GM19099 (cell line): ENCODE data around the gene ARFGEF3.

Experiments
- POLR2A ChIP-seq: IDR thresholded peaks from 3 replicates; pipeline ENCODE4 v1.6.1; 2011; ENCODE audit warnings: low read depth; ENCODE audit not compliant: insufficient read length; ENCODE audit errors: extremely low read depth

The ARFGEF3 gene

DNA sequence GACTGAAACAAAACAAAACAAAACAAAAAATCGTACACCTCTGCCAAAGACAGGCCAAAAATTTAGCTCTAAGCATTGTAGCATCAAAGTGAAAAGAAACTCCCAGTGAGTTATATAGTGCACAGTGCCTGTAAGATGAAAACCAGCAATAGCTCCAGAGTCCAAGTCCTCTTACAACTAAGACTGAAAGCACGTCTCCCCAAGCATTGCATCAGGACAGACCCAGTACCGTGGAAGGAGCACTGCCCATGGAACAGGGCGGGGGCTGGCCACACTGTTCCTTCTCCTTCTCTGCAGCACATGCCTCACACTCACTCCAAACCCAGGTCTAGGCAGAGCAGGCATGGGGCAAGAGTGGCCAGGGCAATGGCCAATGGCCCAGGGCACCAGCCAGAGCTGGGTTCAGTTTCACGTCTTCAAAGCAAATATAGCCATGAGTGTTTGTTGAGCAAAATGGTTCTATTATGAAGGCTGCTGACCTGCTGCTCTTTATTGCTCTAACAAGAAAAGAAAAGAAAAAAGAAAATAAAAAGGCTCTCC, 128.8 kb downstream of the ARFGEF3 start:
- TF ChIP-seq POLR2A, result no peak

DNA sequence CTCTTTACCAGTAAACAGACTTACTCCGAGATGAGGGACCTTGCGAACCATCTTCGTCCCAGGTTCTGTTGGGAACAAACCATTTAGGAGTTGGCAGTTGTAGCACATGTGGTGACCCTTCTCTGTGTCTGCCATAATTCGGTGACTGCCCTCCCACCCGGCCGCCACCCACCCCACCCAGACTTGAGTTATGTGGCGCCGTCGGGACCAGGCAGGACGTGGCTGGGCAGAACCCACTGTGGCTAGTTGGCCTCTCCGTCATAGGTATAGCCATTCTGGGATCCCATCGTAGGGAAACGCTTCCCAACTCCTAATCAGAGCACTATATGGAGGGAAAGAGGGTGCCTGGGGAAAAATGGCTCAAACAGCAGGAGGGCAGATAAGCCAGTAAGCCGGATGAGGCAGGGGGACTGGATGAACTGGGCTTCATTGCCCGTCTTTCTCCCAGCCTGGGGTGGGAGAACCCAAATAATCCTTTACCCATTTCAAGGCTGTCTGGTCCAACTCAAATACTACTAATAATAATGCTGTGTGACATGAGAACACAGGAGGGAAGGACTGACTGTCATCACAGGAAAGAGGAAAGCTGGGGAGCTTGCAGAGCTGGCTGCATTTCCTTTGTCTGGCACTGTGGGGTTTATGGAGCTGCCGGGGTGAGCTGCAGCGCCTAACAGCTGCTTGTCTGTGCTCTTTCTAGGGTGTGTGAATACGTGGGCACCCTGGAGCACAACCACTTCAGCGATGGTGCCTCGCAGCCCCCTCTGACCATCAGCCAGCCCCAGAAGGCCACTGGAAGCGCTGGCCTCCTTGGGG, 129.5 kb downstream of the ARFGEF3 start:
- TF ChIP-seq POLR2A, result no peak

DNA sequence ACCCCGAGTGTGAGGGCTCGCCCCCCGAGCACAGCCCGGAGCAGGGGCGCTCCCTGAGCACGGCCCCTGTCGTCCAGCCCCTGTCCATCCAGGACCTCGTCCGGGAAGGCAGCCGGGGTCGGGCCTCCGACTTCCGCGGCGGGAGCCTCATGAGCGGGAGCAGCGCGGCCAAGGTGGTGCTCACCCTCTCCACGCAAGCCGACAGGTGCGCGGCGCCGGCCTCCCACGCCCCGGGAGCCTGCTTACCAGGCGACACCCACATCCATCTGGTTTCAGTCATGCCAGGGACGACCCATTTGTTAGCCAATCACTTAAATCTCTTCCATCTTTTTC, 130.1 kb downstream of the ARFGEF3 start:
- TF ChIP-seq POLR2A, result no peak

DNA sequence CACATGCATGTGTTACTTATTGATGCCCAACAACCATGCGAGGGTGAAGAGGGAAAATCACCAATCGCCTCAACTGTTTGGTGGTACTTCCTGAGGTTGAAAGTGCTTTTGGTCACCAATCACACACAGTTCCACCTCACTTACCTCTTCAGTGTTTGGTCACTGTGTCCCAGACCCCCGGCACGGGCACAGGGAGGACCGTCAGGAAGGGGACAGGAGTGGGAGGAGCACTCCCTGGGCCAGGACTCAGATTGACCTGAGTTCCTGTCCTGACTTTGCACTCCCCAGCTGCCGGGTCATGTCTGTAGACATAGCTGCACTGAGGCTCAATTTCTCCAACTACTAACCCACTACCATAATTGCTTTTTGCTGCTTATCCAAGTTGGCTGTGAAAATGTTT, 130.7 kb downstream of the ARFGEF3 start:
- TF ChIP-seq POLR2A, result no peak

DNA sequence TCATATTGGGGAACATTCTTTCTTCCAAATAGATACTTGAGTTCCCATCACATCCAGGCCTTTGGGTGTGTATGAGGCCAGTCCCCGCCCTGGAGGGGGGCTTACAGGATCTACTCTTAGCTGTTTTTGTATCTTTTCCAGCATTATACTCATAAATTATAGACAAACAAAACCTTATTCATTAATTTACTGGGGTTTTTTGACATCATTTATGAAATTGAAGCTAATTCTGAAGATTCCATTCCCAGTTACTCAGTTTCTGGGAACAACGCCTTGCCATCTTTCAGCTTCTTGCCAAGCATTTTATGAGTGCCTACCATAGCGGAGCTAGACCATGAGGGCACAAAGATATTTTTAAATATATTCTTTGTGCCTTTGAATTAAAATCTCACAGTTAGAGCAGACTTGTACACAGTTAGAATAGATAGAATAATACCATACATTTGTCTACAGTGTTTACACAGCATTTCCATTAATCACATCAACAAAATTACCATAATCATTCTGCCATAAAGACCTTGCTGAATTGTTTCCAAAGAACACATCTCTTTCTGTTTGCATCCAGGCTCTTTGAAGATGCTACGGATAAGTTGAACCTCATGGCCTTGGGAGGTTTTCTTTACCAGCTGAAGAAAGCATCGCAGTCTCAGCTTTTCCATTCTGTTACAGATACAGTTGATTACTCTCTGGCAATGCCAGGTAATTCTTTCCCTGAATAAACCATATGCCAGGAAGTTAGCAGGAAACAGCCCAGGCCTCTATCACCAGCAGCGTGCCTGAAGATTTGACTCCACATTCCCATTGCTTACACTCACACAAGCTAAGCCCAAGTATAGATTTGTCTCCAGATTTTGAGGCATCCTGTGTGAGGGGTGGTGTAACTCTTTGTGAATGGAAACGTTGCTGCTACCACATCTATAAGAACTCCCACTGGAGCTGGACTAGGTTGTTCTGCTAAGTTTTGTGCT, 132.0 kb downstream of the ARFGEF3 start:
- TF ChIP-seq POLR2A, result no peak

DNA sequence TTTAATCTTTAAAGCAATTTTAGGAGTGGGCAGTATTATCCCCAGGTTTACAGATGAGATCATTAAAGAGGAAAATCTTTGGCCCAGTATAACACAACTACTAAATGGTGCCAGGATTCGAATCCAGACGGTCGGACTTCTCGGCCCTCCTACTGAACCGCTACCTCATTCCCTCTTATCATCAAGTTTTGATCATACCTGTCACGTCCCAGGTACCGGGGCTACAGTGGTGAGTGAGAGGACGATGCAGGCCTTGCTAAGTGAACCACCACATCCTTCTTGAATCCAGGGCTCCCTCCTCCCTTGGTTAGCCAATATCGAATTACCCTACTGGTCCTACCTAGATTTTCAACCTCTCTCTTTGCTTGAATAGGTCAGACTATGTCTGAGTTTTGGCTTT, 134.6 kb downstream of the ARFGEF3 start:
- no peak for TF ChIP-seq POLR2A

DNA sequence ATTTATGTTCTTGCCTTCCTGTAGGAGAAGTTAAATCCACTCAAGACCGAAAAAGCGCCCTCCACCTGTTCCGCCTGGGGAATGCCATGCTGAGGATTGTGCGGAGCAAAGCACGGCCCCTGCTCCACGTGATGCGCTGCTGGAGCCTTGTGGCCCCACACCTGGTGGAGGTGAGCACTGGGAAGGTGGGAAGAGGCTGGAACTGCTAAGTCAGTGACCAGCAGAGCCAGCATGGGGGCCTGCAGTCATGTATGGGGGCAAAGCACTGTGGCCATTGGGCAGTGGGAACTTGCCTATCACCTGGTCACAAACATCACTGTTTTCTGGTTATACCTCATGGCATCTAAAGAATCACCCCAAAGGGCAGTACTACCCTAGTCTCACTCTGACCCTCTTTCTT, 135.0 kb downstream of the ARFGEF3 start:
- TF ChIP-seq POLR2A, result no peak

DNA sequence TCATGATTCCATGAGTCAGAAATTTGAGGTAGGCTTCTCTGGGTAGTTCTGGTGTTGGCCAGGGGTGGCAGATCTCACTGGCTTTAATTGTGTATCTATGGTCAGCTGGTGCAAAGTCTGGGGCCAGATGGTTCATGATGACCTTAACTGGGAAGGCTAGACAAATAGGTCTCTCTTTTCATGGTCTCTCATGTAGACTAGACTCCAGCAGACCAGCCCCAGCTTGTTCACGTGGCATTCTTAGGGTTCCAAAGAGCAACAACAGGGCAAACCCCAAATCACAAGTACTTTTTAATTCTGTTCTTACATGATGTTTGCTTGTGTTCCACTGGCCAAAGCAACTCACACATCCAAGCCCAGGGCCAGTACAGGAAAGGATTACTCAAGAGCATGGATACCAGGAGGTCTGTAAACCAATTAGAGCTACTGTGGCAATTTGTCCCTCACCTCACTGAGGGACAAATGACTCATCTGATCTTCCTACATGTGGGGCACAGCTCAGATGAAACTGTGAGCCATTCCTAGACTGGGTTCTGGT, 136.1 kb downstream of the ARFGEF3 start:
- TF ChIP-seq POLR2A, result no peak

DNA sequence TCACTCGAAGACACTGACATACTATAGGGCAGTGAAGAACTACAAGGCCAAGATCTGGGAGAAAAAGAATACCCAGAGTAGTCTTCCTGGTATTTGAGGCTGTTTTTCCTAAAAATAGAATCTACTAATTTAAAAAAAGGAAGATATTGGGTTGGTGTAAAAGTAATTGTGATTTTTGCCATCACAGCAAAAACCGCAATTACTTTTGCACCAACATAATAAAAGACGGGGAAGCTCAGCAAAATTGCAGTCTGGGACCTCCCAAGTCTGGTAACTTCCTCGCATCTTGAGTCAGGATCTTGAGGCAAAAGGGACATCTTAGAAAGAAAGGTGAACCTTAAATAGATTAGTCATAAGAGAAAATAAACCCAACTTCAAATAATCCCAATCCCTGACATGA, 138.7 kb downstream of the ARFGEF3 start:
- TF ChIP-seq POLR2A, result no peak

DNA sequence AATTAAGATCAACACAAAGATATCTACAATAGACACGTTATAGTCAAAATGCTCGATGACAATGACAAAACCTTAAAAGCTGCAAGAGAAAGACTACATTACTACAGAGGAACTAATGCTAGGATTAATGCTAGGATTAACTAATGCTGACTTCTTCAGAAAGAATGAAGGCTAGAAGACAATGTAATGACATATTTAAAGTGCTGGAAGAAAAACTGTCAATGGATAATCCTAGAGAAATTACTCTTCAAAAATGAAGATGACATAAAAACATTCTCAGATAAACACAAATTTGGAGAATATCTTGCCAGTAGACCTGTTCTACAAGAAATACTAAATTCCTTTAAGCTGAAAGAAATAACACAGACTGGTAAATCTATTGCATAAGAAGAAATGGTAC, 140.8 kb downstream of the ARFGEF3 start:
- no peak for TF ChIP-seq POLR2A

DNA sequence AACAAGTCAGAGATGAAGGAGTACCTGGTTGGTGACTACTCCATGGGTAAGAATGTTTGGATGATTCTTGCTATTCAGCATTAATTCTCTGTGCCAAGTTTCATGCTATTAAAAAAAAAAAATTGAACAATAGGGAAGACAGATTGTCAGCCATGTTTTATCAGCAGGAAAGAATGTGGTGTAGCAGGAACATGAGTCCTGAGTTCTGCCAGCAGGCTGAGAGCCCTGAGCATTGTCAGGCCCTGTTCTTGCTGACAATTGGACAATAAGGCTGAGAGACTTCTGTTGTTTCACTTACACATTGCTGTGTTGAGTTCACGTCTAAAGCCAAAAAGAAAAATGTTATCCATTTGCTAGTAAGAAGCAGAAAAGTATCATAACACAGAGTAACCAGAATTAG, 145.6 kb downstream of the ARFGEF3 start:
- TF ChIP-seq POLR2A, result no peak

DNA sequence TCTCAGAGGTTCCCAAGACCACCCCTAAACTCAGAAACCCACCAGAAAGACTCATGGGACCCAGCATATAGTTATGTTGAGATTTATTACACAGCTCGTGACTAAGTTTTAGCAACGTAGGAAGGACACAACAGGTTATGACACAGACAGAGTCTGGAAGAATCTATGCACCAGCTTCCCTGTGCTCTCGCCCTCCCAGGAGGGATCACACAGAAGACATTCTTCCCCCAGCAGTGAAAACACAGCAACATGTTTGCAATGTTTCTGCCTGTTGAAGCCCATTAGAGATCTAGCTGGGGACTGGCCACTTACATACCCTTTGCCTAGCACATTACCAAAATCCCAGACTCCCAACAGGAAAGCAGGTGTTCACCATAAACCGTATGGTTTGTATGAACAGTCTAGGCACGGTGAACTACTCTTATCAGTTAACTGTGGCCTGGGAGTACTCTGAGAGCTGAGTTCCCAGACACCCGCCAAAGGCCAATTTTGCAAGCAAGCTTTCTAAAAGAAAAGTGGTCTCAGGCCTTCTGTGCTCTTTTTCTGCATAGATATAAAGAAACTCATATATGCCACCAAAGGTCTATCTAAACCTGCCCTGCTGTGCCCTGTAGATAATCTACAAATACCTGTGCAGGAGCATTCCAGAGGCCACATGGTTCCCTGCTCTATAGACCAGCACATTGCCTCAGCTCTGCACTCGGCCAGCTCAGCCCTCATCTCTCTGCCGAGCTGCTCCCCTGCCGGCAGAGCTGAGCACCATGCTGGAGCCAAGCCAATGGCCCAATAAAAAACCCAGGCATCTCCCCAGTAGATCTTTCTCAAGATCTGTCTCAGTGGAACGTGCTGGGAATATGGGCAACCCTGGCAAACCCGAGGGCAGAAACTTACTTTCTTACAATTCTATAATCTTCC, 146.3 kb downstream of the ARFGEF3 start:
- TF ChIP-seq POLR2A, result no peak

DNA sequence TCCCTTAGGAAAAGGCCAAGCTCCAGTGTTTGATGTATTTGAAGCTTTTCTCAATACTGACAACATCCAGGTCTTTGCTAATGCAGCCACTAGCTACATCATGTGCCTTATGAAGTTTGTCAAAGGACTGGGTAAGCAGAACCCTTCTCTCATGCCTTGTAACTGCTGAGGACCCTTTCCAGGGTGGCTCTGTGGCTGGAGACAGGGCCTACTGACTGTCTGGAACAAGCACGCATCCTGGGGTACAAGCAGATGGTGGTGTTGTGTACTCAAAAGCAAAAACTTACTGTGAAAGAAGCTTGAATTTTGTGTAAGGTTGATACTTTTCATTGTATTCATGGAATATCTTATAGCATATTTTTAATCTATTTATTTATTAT, 147.0 kb downstream of the ARFGEF3 start:
- no peak for TF ChIP-seq POLR2A

DNA sequence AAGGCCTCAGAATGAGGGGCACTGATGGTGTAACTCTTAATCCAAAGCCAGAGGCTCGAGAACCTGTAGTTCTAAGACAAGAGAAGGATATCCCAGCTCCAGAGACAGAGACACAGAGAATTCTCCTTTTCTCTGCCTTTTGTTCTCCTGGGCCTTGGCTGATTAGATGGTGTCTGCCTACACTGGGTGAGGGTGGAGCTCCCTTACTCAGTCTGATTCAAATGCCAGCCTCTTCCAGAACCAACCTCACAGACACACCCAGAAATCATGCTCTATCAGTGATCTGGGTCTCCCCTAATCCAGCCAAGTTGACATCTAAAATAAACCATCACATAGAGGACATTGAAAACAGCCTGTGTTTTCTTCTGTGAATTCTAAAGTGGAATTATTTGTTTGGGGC, 148.0 kb downstream of the ARFGEF3 start:
- TF ChIP-seq POLR2A, result no peak
